Lung (tissue), 12 donors: ENCODE results near the gene NRBP1. TPM values are rescaled to one million over a fixed set of nuclear protein-coding genes. Genes with fewer than 3 reads are reported as not detected.
A peak's percentile ranks its signal among the peaks of the same experiment; 100 is the strongest.

Experiments
- ATAC-seq: fragments of 200-7000 bp; cut with Tn5 transposase; one replicate; pipeline ENCODE4 v1.9.1; 2020; ENCODE audit warnings: moderate number of reproducible peaks; ENCODE audit not compliant: insufficient read depth, low FRiP score
- DNase-seq, 3 donors: peaks; one replicate each; pipeline ENCODE4 v3.0.0-alpha.2; 2013 to 2017
- H3K27ac ChIP-seq, 2 donors: one replicate each; pipeline ENCODE4 v1.5.1; 2013; ENCODE audit warnings: mild to moderate bottlenecking in 2 of 2, moderate library complexity in 2 of 2, control low read depth in 1 of 2, inconsistent platforms in 1 of 2, low read depth in 1 of 2, low read length in 1 of 2
- H3K27me3 ChIP-seq, 3 donors: one replicate each; pipeline ENCODE4 v1.5.1; 2013; ENCODE audit warnings: low read length in 2 of 3; ENCODE audit not compliant: control insufficient read depth in 3 of 3, insufficient read depth in 3 of 3
- H3K36me3 ChIP-seq, 4 donors: one replicate each; pipeline ENCODE4 v1.5.1; 2013; ENCODE audit warnings: low read length in 4 of 4, mild to moderate bottlenecking in 1 of 4, moderate library complexity in 1 of 4; ENCODE audit not compliant: control insufficient read depth in 4 of 4, insufficient read depth in 4 of 4
- H3K4me1 ChIP-seq, 5 donors: one replicate each; pipeline ENCODE4 v1.5.1; 2013; ENCODE audit warnings: low read length in 5 of 5, mild to moderate bottlenecking in 2 of 5, moderate library complexity in 1 of 5; ENCODE audit not compliant: control insufficient read depth in 5 of 5, insufficient read depth in 5 of 5
- H3K4me3 ChIP-seq: one replicate; pipeline ENCODE4 v1.5.1; 2013; ENCODE audit warnings: mild to moderate bottlenecking, control low read depth, moderate library complexity
- H3K9ac ChIP-seq, 2 donors: one replicate each; pipeline ENCODE4 v1.5.1; 2013; ENCODE audit warnings: low read length in 2 of 2, control low read depth in 1 of 2; ENCODE audit not compliant: insufficient read depth in 1 of 2
- H3K9me3 ChIP-seq, 4 donors: one replicate each; pipeline ENCODE4 v1.5.1; 2013; ENCODE audit warnings: low read length in 3 of 4, mild to moderate bottlenecking in 1 of 4, moderate library complexity in 1 of 4; ENCODE audit not compliant: control insufficient read depth in 4 of 4, insufficient read depth in 3 of 4
- WGBS, 2 donors: extraction: QIAGEN DNeasy Blood & Tissue Kit; methylation state at CpG; one replicate each; pipeline ENCODE4 v1.1.7; 2013; 5-methylcytosine and 5-hydroxymethylcytosine counted together
- polyA plus RNA-seq, 2 donors: library from polyadenylated mRNA; stranded (reverse); fragments of 200-250 nt; gene quantifications; one replicate each; pipeline ENCODE4 v1.2.1, GENCODE V29; 2013
- total RNA-seq, 2 donors: library from RNA; depleted of rRNA in 1 of 2; stranded (reverse); fragments of >200 nt in 1 of 2; gene quantifications; one replicate each; pipeline ENCODE4 v1.2.1, GENCODE V29; 2014 to 2021
- TF ChIP-seq, protein P1 (sequence below): IDR thresholded peaks from 2 replicates; pipeline ENCODE4 v1.5.1; 2012; ENCODE audit warnings: mild to moderate bottlenecking; ENCODE audit errors: control extremely low read depth, extremely low read depth
- donor health status: control.
- donor health status: control.
- donor health status: Bipolar disorder and iron deficiency.
- donor health status: healthy.
- donor health status: DM: yes; HTN: yes; CAD: no.

Gene NRBP1
- total and polyA plus RNA-seq, 4 donors, result 46.8 to 93.6 (median 79.9) TPM

DNA sequence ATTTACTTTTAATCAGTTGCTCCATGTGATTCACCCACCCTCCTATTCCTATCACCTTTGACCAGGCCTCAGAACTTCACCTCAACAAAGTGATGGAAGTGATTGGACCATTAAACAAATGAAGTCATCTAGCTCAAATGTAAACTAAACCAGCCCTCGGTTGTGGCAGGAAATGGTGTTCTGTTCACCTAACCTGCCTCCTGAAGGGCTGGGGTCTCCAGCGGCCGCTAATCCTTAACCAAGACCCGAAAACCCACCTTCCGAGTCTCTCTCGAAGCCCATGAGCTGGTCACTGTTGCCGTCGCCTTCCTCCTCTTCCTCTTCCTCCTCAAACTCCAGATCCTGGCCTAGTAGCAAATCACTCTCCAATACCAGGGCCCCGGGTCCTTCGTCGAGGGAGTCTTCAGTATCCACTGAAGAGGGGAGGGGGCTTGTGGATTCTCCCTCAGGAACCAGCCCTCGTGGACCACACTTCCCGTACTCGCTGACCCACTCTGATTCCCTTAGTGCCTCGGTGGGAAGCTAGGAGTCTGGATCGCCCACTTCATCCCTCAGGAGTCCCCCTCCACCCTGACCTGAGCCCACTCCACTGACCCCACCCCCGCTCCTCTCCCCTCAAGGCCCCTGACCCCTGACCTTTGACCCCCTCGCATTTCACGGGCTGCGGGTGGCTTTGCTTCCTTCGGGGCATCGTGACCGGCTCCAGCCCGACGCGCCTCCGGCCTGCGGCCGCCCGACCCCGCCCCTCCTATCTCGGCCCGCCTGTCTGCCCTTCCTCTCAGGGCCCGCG is 48.4 kb upstream of the NRBP1 start:
- DNase-seq (peak; percentile 30 to 59 (median 45)), ATAC-seq (no peak)
- Histone ChIP-seq H3K4me1 (peaks cover 4 to 19% (median 5%) of the 10 kb centered on the region in 5 donors), H3K9me3 (no peaks in the 10 kb centered on the region), H3K4me3 (peak overlapping the region; percentile 62), H3K27ac (peak overlapping the region; percentile 88 to 93), H3K27me3 (no peaks in the 10 kb centered on the region), H3K9ac (peak overlapping the region; percentile 91 to 96), H3K36me3 (peaks cover 19 to 58% (median 39%) of the 10 kb centered on the region in 4 donors)
- TF ChIP-seq, protein P1, sequence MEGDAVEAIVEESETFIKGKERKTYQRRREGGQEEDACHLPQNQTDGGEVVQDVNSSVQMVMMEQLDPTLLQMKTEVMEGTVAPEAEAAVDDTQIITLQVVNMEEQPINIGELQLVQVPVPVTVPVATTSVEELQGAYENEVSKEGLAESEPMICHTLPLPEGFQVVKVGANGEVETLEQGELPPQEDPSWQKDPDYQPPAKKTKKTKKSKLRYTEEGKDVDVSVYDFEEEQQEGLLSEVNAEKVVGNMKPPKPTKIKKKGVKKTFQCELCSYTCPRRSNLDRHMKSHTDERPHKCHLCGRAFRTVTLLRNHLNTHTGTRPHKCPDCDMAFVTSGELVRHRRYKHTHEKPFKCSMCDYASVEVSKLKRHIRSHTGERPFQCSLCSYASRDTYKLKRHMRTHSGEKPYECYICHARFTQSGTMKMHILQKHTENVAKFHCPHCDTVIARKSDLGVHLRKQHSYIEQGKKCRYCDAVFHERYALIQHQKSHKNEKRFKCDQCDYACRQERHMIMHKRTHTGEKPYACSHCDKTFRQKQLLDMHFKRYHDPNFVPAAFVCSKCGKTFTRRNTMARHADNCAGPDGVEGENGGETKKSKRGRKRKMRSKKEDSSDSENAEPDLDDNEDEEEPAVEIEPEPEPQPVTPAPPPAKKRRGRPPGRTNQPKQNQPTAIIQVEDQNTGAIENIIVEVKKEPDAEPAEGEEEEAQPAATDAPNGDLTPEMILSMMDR, result no peak
- WGBS, 2 donors, result 1% methylated on average over 35 of the region's 35 CpGs

DNA sequence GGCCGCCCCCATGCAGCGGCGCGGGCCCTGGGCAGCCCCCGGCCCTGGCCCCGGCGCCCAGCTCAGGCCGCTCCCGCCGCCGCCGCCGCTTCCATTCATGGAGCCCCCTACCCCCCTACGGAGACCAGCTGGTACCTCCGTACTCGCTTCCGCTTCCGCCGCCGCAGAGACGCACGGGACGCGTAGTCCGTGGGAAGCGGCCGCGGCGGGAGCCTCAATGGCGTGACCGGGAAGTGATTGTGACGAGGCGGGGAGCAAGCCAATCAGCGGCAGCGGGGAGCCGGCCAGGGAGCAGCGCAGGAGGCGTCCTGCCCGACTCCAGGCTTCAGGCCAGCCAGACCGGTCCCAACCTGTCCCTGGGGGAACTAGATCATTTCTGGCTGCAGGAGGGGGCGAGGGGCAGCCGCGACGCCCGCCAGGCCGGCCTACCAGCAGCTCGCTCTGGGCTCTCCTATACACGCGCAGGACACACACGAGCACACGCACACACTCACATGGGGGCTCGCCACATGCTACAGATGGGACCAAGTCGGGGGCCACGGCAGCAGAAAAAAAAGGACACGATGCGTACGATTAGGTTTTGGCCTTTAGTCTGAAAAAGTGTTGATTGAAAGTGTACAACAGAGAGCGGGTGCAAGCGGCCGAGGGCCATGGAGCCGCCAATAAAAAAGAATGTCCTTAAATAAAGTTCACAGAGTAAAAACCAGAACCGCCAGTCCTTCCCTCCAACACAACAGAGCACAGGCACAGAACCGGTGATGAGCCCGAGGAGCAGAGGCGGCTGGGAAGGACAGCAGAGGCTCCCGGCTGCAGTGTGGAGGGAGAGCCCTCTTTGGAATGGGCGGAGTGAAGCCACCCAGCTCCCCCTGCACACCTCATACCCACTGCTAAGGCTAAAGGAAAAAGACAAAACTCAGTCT is 47.5 kb upstream of the NRBP1 start, which contains the start of gene ZNF513:
TSS of gene ZNF513 (minus strand) at position 109 of the 920 bp plus-strand sequence. CDS start 208 bp downstream, outside the sequence.
- WGBS, 2 donors, result 17 to 21% methylated on average over 61 to 67 of the region's 67 CpGs
- peaks cover 18 to 49% (median 33%) of the 10 kb centered on the region in 4 donors for H3K36me3 ChIP-seq

DNA sequence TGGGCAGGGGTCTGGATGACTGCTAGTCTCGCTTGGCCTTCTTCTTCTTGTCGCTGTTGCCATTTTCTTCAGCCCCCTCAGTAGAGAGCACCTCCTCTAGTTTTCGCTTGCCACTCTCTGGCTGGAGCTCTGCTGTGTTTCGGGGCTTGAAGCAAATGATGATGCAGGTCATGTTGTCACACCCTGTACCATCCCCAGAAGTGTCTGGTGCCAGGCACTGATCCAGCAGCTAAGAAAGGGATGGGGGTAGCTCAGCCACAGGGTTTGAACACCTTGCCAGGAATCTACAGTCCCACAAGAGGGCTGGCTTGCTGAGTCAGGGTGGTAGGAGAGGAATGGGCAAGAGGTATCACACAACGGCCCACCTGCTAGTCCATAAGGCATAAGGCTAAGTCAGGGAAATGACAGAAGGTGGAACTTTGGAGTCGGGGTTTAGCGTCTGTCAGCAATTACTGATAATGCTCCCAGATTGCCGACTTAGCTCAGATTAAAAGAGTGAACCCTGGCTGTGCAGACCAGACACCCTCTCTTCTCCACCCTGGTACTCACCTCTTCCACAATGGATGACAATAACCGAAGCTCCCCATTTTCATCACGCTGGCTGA is 46.8 kb upstream of the NRBP1 start:
- H3K9me3 ChIP-seq, result no peaks in the 10 kb centered on the region
- 95 to 98% methylated on average over 10 of the region's 10 CpGs for WGBS, 2 donors
- DNase-seq (no peak), ATAC-seq (no peak)
- H3K27me3 ChIP-seq, result no peaks in the 10 kb centered on the region
- H3K4me3 ChIP-seq, result no peak overlapping the region
- TF ChIP-seq, protein P1, result no peak
- H3K4me1 ChIP-seq, result peaks cover 4 to 19% (median 5%) of the 10 kb centered on the region in 5 donors
- peak overlapping the region in 1 of 2 donors; percentile 65 for H3K9ac ChIP-seq
- peak overlapping the region in 1 of 2 donors; percentile 85 for H3K27ac ChIP-seq
- peaks cover 18 to 41% (median 28%) of the 10 kb centered on the region in 4 donors for H3K36me3 ChIP-seq

More for the DNA sequence above, 47.5 kb upstream of the NRBP1 start, which contains the start of gene ZNF513:
- Histone ChIP-seq H3K27ac (peak within 1 kb of the TSS; percentile 88 to 93), H3K9ac (peak within 1 kb of the TSS; percentile 91 to 96), H3K9me3 (no peaks in the 10 kb centered on the region), H3K27me3 (no peaks in the 10 kb centered on the region), H3K4me3 (peak within 1 kb of the TSS; percentile 62), H3K4me1 (peaks cover 4 to 19% (median 5%) of the 10 kb centered on the region in 5 donors)
- peak; percentile 89 for ATAC-seq
- TF ChIP-seq, protein P1, result no peak
- DNase-seq, result peak; percentile 98
